NB4 (cell line): ENCODE results near the gene STRIP2.
"Not testable (repeated sequence)": the region's sequence is repeated elsewhere in the genome, so short reads cannot be mapped to it uniquely, and the experiment has no call there.

ENCODE experiments used
- DNase-seq: peaks from one replicate; pipeline ENCODE4 v3.0.0; 2010; ENCODE audit warnings: low read depth
- H3K4me3 ChIP-seq: one replicate; pipeline ENCODE4 v1.5.1; 2011; ENCODE audit warnings: mild to moderate bottlenecking, low read depth, low read length, moderate library complexity
- MYC ChIP-seq: IDR thresholded peaks from 2 replicates; pipeline ENCODE4 v1.6.1; 2011; ENCODE audit warnings: low read depth, low read length
- POLR2A ChIP-seq: IDR thresholded peaks from 2 replicates; pipeline ENCODE4 v1.6.1; 2011; ENCODE audit warnings: mild to moderate bottlenecking; ENCODE audit not compliant: insufficient read length; ENCODE audit errors: extremely low read depth
- TF ChIP-seq, protein P1 (sequence below): IDR thresholded peaks from 2 replicates; pipeline ENCODE4 v1.6.1; 2011; ENCODE audit warnings: low read depth, low read length
- TF ChIP-seq, protein P2 (sequence below): IDR thresholded peaks from one replicate; pipeline ENCODE4 v1.5.1; 2012; ENCODE audit warnings: low read depth, low read length

Gene STRIP2

DNA sequence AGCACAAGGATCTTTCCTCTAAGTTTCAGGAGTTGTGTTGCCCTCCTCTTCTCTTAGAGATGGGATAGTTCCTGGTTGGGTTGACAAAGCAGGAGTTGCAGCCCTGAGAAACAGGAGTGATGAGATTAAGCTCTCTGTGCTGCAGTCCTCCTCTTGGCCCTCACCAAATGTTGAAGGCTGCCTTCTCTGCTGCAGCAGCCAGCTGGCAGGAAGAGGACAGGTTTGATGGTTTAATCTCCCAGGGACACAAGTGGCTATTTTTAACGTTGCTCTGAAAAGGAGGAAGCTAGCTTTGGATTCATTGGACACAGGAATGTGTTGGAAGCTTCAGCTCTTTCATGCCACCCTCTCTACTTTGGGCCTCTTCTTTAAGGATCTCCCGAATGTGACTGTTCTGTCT is 9.4 kb downstream of the STRIP2 start:
- TF ChIP-seq, protein P1, sequence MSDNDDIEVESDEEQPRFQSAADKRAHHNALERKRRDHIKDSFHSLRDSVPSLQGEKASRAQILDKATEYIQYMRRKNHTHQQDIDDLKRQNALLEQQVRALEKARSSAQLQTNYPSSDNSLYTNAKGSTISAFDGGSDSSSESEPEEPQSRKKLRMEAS: no peak
- TF ChIP-seq POLR2A (no peak), MYC (no peak)
- TF ChIP-seq, protein P2, sequence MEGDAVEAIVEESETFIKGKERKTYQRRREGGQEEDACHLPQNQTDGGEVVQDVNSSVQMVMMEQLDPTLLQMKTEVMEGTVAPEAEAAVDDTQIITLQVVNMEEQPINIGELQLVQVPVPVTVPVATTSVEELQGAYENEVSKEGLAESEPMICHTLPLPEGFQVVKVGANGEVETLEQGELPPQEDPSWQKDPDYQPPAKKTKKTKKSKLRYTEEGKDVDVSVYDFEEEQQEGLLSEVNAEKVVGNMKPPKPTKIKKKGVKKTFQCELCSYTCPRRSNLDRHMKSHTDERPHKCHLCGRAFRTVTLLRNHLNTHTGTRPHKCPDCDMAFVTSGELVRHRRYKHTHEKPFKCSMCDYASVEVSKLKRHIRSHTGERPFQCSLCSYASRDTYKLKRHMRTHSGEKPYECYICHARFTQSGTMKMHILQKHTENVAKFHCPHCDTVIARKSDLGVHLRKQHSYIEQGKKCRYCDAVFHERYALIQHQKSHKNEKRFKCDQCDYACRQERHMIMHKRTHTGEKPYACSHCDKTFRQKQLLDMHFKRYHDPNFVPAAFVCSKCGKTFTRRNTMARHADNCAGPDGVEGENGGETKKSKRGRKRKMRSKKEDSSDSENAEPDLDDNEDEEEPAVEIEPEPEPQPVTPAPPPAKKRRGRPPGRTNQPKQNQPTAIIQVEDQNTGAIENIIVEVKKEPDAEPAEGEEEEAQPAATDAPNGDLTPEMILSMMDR: no peak
- H3K4me3 ChIP-seq: no peak overlapping the region
- no peak for DNase-seq

DNA sequence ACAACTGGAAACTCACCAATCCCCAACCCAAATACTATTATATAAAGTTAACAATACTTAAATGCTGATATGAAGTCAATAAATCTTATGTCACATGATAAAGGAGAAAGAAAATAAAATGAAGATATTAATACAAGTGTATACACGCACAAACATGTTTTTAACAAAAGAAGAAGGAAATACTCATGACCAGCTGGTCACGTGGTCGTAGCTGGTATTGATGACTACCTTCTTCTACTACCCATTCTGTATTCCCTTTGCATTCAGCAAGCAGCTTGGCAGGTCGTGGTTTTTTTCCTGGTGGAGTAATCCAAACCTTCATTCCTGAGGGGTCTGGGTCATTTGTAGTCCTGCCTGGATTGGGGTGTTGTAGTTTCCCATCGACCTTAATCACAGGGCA is 10.5 kb downstream of the STRIP2 start:
- H3K4me3 ChIP-seq, DNase-seq: not testable (repeated sequence)

DNA sequence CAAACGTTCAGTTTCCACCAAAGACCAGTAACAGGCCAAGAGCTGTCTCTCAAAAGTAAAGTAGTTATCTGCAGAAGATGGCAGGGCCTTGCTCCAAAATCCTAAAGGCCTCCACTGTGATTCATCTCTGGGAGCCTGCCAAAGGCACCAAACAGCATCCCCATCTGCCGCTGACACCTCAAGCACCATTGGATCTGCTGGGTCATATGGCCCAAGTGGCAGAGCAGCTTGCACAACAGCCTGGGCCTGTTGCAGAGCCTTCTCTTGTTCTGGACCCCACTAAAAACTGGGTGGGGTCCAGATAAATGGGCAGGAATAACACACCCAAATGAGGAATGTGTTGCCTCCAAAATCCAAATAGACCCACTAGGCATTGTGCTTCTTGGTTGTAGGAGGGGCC is 12.7 kb downstream of the STRIP2 start:
- not testable (repeated sequence) for DNase-seq, H3K4me3 ChIP-seq

DNA sequence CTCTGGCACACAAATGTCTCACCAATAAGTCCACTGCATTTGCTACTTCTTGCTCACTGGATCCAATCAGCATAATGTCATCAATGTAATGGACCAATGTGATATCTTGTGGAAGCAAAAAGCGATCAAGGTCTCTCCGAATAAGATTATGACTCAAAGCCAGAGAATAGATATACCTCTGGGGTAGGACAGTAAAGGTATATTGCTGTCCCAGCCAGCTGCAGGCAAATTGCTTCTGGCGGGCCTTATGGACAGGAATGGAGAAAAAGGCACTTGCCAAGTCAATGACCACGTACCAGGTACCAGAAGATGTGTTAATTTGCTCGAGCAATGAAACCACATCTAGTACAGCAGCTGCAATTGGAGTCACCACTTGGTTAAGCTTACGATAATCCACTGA is 13.2 kb downstream of the STRIP2 start:
- DNase-seq, H3K4me3 ChIP-seq: not testable (repeated sequence)

DNA sequence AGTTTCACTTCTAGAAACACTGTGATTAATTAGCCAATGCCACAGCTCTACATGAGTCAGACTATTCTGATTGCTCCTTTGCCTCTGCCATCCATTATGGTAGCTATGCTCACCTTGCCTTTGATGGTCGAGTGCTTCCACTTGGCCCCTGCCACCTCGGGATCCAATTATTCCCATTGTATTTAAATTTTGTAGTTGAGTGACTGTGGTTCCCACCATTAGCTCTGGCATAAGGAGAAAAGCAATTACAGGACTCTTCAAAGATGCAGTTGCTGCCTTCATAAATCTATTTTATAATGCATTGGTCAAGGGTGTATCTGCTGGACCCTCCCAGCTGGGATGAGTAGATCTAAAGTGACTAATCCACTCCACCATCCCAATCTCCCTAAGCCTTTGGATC is 14.4 kb downstream of the STRIP2 start:
- H3K4me3 ChIP-seq, DNase-seq: not testable (repeated sequence)

DNA sequence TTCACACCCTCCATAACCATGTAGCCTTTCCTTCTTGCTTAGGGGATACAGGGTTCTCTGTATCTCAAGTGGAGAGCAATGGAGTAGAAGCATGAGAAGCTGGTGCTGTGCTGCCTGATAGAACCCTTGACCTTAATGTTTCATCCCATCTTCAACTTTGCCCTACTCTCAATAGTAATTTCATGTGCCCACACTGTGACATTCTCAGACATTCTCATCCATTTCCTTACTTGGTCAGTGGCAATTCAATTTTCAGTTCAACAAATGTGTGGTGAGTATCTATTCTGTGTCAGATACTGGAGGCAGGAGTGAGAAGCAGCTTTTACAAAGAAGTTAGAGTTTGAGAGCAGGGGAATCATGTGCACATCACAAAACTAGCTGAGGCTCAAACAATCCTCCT is 16.1 kb downstream of the STRIP2 start:
- DNase-seq: no peak
- no peak overlapping the region for H3K4me3 ChIP-seq
- TF ChIP-seq, protein P2: no peak
- TF ChIP-seq POLR2A (no peak), MYC (no peak)
- TF ChIP-seq, protein P1: no peak

DNA sequence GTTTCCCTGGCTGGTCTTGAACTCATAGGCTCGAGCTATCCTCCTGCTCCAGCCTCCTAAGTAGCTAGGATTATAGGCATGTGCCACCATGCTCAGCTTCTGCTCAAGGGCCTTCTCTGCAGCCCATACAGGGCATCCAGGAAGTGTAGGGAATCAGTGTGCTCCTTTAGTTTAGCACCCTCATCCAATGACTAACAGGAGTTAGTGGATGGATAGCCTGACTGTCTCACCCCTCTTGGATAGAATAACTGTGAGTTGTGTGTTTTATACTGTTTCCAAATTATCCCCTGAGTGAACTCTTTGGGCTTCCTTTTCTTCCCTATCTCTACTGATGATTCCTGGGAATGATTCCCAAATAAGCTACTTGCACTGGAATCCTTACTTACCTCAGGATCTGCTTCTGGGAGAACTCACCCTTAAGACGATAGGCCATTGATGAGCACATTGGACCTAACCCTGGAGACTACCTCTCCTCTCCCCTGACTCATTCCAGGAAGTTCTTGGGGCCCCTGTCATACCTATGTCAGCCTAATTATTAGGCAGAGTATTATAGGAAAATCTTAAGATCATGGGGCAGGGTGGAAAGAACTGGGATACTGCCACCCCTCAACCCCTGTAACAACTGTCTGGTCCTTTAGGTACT is 18.5 kb downstream of the STRIP2 start:
- TF ChIP-seq, protein P2: no peak
- TF ChIP-seq POLR2A (no peak), MYC (no peak)
- TF ChIP-seq, protein P1: no peak

DNA sequence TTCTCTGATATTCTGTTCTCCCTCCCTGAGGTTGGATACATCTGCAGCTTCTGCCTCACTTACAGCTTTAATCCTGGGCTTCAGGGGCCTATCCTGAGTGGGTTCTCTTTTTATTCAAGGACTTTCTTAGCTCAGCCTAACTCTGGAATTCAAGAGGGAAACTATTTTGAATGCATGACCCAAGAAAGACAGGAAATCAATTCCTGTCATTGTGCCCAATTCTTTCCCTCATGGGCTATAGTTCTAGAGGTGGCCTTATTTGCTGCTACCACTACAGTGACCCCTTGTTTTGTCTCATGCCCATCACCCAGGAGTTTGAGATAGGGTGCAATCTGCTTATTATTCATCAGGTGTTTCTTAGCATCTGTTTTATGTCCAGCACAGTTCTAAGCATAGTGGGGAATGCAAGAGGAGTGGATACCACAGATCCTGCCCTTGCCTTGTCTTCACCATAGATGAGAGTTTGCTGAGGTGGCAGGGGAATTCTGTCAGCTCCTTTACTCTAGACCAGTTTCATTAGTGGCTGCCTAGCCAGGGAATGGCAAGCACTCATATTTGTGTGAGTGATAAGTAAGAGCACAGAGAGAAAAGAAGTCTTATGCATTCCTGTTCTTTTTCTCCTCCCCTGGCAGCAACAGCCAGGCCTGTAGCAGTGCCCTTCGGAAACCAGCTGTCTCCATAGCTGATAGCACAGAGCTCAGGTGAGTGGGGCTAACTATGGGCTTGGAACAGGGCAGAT is 19.4 kb downstream of the STRIP2 start:
- TF ChIP-seq, protein P1: no peak
- TF ChIP-seq, protein P2: no peak
- TF ChIP-seq POLR2A: no peak
- TF ChIP-seq MYC: no peak
- no peak overlapping the region for H3K4me3 ChIP-seq
- DNase-seq: no peak

More for the DNA sequence above, 18.5 kb downstream of the STRIP2 start:
- DNase-seq: no peak
- H3K4me3 ChIP-seq: no peak overlapping the region
